ENCODE data around the gene SLC25A30.

DNA sequence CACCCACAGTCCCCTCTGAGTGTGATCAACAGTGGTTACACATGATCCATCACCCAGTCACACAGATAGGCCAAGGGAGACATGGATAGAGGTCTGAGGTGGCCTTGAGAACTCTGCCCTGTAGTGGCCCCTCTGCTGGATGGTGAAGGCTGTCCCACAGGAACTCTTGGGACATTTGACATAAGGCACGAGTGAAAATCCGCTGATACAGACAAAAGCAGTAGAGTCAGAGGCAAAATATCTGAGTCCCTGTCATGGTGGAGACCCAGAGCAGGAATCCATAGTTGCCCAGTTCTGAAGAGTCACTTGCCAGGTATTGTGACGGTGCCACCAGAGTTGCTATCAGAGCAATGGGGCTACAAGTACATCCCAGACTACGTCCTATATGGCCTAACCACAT, 18.8 kb upstream of the SLC25A30 start:
- no peak for TF ChIP-seq CTCF (IDR thresholded peaks at IDR 0.05)
- TF ChIP-seq POLR2AphosphoS5 (IDR thresholded peaks at IDR 0.05), result no peak
